ENCODE data around the gene FGFR3. TPM values are rescaled to one million over a fixed set of nuclear protein-coding genes. Genes with fewer than 3 reads are reported as not detected.
A peak's percentile ranks its signal among the peaks of the same experiment; 100 is the strongest.

Gene FGFR3
- total and polyA plus RNA-seq, 9 of the 15 experiments (the other 6 are each of a cell fraction or from before 2014, with no cell fraction given) = 1.2 to 60.4 (median 12.7) TPM

DNA sequence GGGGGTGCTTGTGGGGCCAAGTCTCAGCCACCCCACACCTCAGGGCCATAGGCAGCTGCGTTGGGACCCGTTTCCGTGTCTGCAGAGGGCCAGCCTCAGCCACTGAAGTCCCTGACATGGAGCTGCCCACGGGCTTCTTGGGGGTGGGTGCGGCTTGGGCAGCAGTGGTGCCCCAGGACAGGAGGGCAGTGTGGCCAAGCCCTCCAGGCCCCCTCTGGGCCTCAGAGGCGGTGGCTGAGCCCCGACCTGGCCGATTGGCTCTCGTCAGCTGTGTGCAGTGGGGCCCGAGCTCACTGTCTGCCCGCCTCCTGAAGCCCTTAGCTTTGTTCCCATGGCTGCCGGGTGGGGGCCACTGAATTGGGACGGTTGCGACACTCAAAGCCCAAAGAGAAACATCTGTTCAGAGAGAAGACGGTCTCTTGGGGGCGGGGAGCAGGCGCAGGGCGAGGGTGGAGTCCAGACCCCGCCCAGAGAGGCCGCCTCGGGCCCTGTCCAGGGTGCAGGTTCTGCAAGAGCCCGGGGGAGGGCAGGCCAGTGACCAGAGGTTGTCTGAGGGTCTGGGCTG, 9.1 kb downstream of the FGFR3 start (continued):
- TF ChIP-seq, protein P1, sequence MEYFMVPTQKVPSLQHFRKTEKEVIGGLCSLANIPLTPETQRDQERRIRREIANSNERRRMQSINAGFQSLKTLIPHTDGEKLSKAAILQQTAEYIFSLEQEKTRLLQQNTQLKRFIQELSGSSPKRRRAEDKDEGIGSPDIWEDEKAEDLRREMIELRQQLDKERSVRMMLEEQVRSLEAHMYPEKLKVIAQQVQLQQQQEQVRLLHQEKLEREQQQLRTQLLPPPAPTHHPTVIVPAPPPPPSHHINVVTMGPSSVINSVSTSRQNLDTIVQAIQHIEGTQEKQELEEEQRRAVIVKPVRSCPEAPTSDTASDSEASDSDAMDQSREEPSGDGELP (CRISPR knock-in tag; IDR thresholded peaks at IDR 0.05; ENCODE audit: borderline replicate concordance) = peak; percentile 56; the same call in 1 of the 2 replicates
- TF ChIP-seq NFIC (IDR thresholded peaks at IDR 0.05) (no peak), SREBF1 (IDR thresholded peaks at IDR 0.05; ENCODE audit: borderline replicate concordance, low read depth, low read length) (no peak)
- TF ChIP-seq, protein P2, sequence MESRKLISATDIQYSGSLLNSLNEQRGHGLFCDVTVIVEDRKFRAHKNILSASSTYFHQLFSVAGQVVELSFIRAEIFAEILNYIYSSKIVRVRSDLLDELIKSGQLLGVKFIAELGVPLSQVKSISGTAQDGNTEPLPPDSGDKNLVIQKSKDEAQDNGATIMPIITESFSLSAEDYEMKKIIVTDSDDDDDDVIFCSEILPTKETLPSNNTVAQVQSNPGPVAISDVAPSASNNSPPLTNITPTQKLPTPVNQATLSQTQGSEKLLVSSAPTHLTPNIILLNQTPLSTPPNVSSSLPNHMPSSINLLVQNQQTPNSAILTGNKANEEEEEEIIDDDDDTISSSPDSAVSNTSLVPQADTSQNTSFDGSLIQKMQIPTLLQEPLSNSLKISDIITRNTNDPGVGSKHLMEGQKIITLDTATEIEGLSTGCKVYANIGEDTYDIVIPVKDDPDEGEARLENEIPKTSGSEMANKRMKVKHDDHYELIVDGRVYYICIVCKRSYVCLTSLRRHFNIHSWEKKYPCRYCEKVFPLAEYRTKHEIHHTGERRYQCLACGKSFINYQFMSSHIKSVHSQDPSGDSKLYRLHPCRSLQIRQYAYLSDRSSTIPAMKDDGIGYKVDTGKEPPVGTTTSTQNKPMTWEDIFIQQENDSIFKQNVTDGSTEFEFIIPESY (CRISPR knock-in tag; IDR thresholded peaks at IDR 0.05) = peak; percentile 79

DNA sequence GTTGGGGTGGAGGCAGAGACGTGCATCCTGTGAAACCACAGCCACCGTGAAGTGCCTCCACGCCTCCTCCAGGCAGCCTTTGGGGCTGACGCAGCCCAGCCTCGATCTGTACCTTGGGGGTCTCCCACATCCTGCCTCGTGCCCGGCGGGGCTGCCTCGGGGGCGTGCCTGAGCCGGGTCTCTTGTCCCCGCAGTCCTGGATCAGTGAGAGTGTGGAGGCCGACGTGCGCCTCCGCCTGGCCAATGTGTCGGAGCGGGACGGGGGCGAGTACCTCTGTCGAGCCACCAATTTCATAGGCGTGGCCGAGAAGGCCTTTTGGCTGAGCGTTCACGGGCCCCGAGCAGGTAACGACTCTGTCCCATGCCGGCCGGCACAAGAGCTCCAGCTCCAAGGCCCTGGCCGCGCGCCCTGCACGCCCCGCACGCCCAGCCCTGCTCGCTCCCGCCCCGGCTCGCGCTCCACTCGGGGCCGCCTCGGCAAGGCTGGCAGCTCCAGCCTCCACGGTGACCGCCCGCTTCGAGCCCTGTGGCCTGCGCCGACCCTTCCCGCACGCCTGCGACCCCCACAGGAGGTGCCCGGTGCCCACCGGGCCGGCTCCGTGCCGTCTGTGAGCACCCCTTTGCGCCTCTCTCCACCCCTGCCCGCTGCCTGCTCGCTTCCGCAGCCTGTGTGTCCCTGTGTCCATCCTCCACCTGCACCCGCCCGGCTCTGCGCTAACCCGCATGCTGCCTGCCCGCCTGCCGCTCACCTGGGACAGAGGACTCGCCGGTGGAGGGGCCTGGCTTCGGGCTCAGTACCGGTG, 9.8 kb downstream of the FGFR3 start:
- FAIRE-seq (no peak), ATAC-seq (no peak), DNase-seq (ENCODE audit: extremely low read depth in 1 of 4, low spot score in 3 of 4) (peak in 1 of 4 experiments; percentile 34)
- no TSS peak for BruUV-seq (replicated peaks)
- H3K4me1 ChIP-seq (replicated peaks in 1 of 2; ENCODE audit: control insufficient read depth in 2 of 2, insufficient read depth in 2 of 2, low read length in 2 of 2) = peaks cover 0 to 75% of the 10 kb centered on the region in 2 experiments; a peak in 2 of 5 replicates
- ChIA-PET POLR2A (interaction anchor here (0.7 to 1.6 kb wide), 2 partner anchors 9 to 11 kb away, joined by 4 to 7 read pairs; partner anchors contain the start of gene FGFR3), CTCF (ENCODE audit: low intra/inter-chr PET ratio) (no interaction called here)
- no peaks in the 10 kb centered on the region for H3K27me3 ChIP-seq (ENCODE audit: control insufficient read depth in 2 of 2, insufficient read depth in 2 of 2, low read length in 2 of 2)
- no peak overlapping the region for H2AFZ ChIP-seq (ENCODE audit: low read depth, low read length)
- no peaks in the 10 kb centered on the region for H3K9me3 ChIP-seq (replicated peaks; ENCODE audit: control insufficient read depth, insufficient read depth, low read depth, low read length)
- H3K9ac ChIP-seq (ENCODE audit: insufficient read depth in 1 of 2, low read depth in 2 of 2, low read length in 2 of 2) = no peak overlapping the region
- H3K79me2 ChIP-seq (ENCODE audit: control insufficient read depth, insufficient read depth, low read length) = peaks cover 7% of the 10 kb centered on the region; the same call in 1 of the 3 replicates
- no peak overlapping the region for H3K27ac ChIP-seq (ENCODE audit: extremely low read depth, low read depth, low read length)
- H4K20me1 ChIP-seq (replicated peaks; ENCODE audit: control insufficient read depth, insufficient read depth, low read length) = no peaks in the 10 kb centered on the region; the same call in 1 of the 2 replicates
- 94% methylated on average over 48 of the region's 71 CpGs for WGBS (ENCODE audit: insufficient coverage, low coverage, missing lambda C conversion rate)
- H3K4me3 ChIP-seq = no peak overlapping the region
- intact Hi-C loops (cut with micrococcal nuclease) (no loop called here), in situ Hi-C loops (cut with MboI) (no loop called here)
- H3K36me3 ChIP-seq (ENCODE audit: control insufficient read depth, insufficient read depth, low read length) = peaks cover 85% of the 10 kb centered on the region; the same call in 2 of the 3 replicates
- H3K9me1 ChIP-seq (ENCODE audit: control insufficient read depth, insufficient read depth, low read length) = no peaks in the 10 kb centered on the region
- H3K4me2 ChIP-seq (ENCODE audit: insufficient read depth, low read length) = no peak overlapping the region
- TF ChIP-seq, protein P3, sequence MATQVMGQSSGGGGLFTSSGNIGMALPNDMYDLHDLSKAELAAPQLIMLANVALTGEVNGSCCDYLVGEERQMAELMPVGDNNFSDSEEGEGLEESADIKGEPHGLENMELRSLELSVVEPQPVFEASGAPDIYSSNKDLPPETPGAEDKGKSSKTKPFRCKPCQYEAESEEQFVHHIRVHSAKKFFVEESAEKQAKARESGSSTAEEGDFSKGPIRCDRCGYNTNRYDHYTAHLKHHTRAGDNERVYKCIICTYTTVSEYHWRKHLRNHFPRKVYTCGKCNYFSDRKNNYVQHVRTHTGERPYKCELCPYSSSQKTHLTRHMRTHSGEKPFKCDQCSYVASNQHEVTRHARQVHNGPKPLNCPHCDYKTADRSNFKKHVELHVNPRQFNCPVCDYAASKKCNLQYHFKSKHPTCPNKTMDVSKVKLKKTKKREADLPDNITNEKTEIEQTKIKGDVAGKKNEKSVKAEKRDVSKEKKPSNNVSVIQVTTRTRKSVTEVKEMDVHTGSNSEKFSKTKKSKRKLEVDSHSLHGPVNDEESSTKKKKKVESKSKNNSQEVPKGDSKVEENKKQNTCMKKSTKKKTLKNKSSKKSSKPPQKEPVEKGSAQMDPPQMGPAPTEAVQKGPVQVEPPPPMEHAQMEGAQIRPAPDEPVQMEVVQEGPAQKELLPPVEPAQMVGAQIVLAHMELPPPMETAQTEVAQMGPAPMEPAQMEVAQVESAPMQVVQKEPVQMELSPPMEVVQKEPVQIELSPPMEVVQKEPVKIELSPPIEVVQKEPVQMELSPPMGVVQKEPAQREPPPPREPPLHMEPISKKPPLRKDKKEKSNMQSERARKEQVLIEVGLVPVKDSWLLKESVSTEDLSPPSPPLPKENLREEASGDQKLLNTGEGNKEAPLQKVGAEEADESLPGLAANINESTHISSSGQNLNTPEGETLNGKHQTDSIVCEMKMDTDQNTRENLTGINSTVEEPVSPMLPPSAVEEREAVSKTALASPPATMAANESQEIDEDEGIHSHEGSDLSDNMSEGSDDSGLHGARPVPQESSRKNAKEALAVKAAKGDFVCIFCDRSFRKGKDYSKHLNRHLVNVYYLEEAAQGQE (IDR thresholded peaks at IDR 0.05; ENCODE audit: borderline replicate concordance) = 0 out of 2 replicates have a peak, but pooled peaks have one; percentile 1
- TF ChIP-seq, protein P3 (CRISPR knock-in tag; IDR thresholded peaks at IDR 0.05; ENCODE audit: low read depth) = no peak
- TF ChIP-seq DPF2 (IDR thresholded peaks at IDR 0.05) (no peak), CHD2 (IDR thresholded peaks at IDR 0.05; ENCODE audit: low read depth, low read length) (no peak)
